ENCODE results near the gene MAP4. TPM values are rescaled to one million over a fixed set of nuclear protein-coding genes. Genes with fewer than 3 reads are reported as not detected.

MAP4 gene
- total and polyA plus RNA-seq, 2 donors (not counting 3 experiments of a cell fraction or from before 2014, with no cell fraction given) = 121 to 290 TPM

DNA sequence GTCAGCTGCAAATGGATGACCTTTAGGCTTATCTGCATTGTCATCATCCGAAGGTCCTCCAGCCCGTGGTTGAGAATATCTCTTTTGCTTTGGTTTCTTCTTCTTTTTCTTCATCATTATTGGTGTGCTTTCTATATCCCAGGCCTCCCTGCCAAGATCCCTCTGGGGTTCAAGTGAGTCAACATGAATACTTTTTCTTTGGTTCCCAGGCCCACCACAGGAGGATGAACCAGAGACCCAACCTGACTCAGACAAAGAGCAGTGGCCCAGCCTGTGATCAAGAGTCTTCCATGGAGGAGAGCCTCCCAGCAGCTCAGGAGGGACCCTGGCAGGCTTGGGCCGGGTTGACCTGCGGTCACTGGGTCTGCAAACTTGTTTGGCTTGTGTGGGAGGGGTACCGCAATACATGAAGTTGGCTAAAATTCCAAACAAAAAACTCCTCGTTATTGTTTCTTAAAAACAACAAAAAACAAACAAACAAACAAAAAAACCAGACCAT lies 104.2 kb downstream of the MAP4 start:
- FAIRE-seq = no peak

More for the DNA sequence above, 104.2 kb downstream of the MAP4 start:
- H2AFZ ChIP-seq (ENCODE audit: low read depth, low read length) = no peak overlapping the region
- H3K79me2 ChIP-seq (ENCODE audit: control insufficient read depth, insufficient read depth, low read length) = peaks cover 5% of the 10 kb centered on the region
- H3K9me3 ChIP-seq (replicated peaks; ENCODE audit: control insufficient read depth, insufficient read depth, low read length) = no peaks in the 10 kb centered on the region
- no peaks in the 10 kb centered on the region for H3K27me3 ChIP-seq (ENCODE audit: control insufficient read depth in 2 of 2, insufficient read depth in 2 of 2, low read length in 2 of 2)
- H3K9ac ChIP-seq (replicated peaks; ENCODE audit: extremely low read depth, insufficient read depth, low read length) = no peak overlapping the region
- no peak for DNase-seq (ENCODE audit: low read depth, low spot score)
- no peak overlapping the region for H3K4me2 ChIP-seq (ENCODE audit: insufficient read depth, low read length)
- H3K9me1 ChIP-seq (replicated peaks; ENCODE audit: control insufficient read depth, extremely low read depth, insufficient read depth, low read length) = no peaks in the 10 kb centered on the region
- peaks cover 21 to 29% of the 10 kb centered on the region in 2 experiments for H3K36me3 ChIP-seq (ENCODE audit: control insufficient read depth in 2 of 2, extremely low read depth in 1 of 2, insufficient read depth in 2 of 2, low read length in 2 of 2)
- intact Hi-C loops (cut with micrococcal nuclease) = no loop called here
- TF ChIP-seq MYC (IDR thresholded peaks at IDR 0.05; ENCODE audit: low read depth, low read length) (no peak), POLR2AphosphoS5 (IDR thresholded peaks at IDR 0.05; ENCODE audit: insufficient read depth, low read depth, low read length) (no peak), POLR2A (IDR thresholded peaks at IDR 0.05; ENCODE audit: low read depth, low read length) (no peak), FOS (IDR thresholded peaks at IDR 0.05; ENCODE audit: borderline replicate concordance, insufficient read depth, low read length) (no peak), EZH2 (IDR thresholded peaks at IDR 0.05; ENCODE audit: borderline replicate concordance, low read depth, low read length, severe bottlenecking) (no peak), JUN (IDR thresholded peaks at IDR 0.05; ENCODE audit: borderline replicate concordance, insufficient read depth, insufficient read length, low read depth) (no peak), GATA2 (IDR thresholded peaks at IDR 0.05; ENCODE audit: insufficient read depth, insufficient read length, low read depth, low read length) (no peak)
- TF ChIP-seq, protein P1, sequence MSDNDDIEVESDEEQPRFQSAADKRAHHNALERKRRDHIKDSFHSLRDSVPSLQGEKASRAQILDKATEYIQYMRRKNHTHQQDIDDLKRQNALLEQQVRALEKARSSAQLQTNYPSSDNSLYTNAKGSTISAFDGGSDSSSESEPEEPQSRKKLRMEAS (IDR thresholded peaks at IDR 0.05; ENCODE audit: insufficient read depth, insufficient read length) = no peak
- TF ChIP-seq, protein P2, sequence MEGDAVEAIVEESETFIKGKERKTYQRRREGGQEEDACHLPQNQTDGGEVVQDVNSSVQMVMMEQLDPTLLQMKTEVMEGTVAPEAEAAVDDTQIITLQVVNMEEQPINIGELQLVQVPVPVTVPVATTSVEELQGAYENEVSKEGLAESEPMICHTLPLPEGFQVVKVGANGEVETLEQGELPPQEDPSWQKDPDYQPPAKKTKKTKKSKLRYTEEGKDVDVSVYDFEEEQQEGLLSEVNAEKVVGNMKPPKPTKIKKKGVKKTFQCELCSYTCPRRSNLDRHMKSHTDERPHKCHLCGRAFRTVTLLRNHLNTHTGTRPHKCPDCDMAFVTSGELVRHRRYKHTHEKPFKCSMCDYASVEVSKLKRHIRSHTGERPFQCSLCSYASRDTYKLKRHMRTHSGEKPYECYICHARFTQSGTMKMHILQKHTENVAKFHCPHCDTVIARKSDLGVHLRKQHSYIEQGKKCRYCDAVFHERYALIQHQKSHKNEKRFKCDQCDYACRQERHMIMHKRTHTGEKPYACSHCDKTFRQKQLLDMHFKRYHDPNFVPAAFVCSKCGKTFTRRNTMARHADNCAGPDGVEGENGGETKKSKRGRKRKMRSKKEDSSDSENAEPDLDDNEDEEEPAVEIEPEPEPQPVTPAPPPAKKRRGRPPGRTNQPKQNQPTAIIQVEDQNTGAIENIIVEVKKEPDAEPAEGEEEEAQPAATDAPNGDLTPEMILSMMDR (IDR thresholded peaks at IDR 0.05; ENCODE audit: extremely low read depth in 1 of 2, insufficient read depth in 1 of 2, low read depth in 1 of 2, low read length in 2 of 2) = no peak
- no peaks in the 10 kb centered on the region for H4K20me1 ChIP-seq (replicated peaks; ENCODE audit: control insufficient read depth, extremely low read depth, insufficient read depth, low read length)
- no peak overlapping the region for H3K27ac ChIP-seq (ENCODE audit: insufficient read depth, low read depth, low read length)
- POLR2A ChIA-PET = no interaction called here
- CTCF ChIA-PET = interaction anchor here (1.1 kb wide), 1 partner anchor 75 kb away, joined by 3 read pairs; no protein-coding TSS in a partner anchor
- no TSS peak for BruUV-seq (replicated peaks)
- no peak overlapping the region for H3K4me3 ChIP-seq (replicated peaks in 1 of 3; ENCODE audit: insufficient read depth in 1 of 3, low read depth in 1 of 3, low read length in 3 of 3)
- dilution Hi-C loops (cut with MboI; ENCODE audit: extremely low pct_ligation_motif_present, low sequenced_read_pairs) = no loop called here
- H3K4me1 ChIP-seq (ENCODE audit: control insufficient read depth, extremely low read depth, insufficient read depth, low read length) = peaks cover 18% of the 10 kb centered on the region

All from endothelial cell of umbilical vein (primary cell).